Fibroblast of skin of abdomen (primary cell): ENCODE results near the gene PDP2.

Experiments used
- DNase-seq: peaks from one replicate; pipeline ENCODE4 v3.0.0-alpha.2; 2013

PDP2 gene

GRCh38 chr16:66939366-66939765 is 59.1 kb downstream of the PDP2 start:
- DNase-seq = no peak

- no peak for DNase-seq
These were observed 59.9 kb downstream of the PDP2 start for GRCh38 chr16:66940236-66940635.
